GM12878 (cell line): Measurements from ENCODE around the gene PHF21B. TPM values are rescaled to one million over a fixed set of nuclear protein-coding genes. Genes with fewer than 3 reads are reported as not detected.

Experiments
- ATAC-seq: fragments of 200-7000 bp; cut with Tn5 transposase; 3 replicates; pipeline ENCODE4 v1.9.1; 2020; ENCODE audit warnings: mild to moderate bottlenecking, moderate library complexity
- BruUV-seq: library from RNA; stranded (reverse); fragments of 400-500 nt; replicated peaks from 2 replicates; lab custom pipeline; 2021; lab: Mats Ljungman, UMichigan
- CTCF ChIA-PET: fragments of 300-600 bp; sonication (Branson Sonifier 250); formaldehyde crosslinking; extraction: SDS; loops from one replicate; lab custom pipeline; 2021; ENCODE audit warnings: inconsistent platforms; lab: Yijun Ruan, JAX
- POLR2A ChIA-PET: fragments of 350-600 bp; formaldehyde crosslinking; extraction: SDS; loops from one replicate; lab custom pipeline; 2021; ENCODE audit warnings: inconsistent platforms; lab: Charles Lee
- RAD21 ChIA-PET: fragments of 300-600 bp; sonication (Branson Sonifier 250); formaldehyde crosslinking; loops from one replicate; lab custom pipeline; 2023; ENCODE audit warnings: antibody characterized with exemption; ENCODE audit not compliant: unreplicated experiment; lab: Charles Lee
- SMC1A ChIA-PET: fragments of 300-600 bp; sonication (Branson Sonifier 250); formaldehyde crosslinking; loops from one replicate; lab custom pipeline; 2023; ENCODE audit not compliant: unreplicated experiment, uncharacterized antibody; lab: Charles Lee
- DNase-seq: peaks from one replicate; pipeline ENCODE4 v3.0.0-alpha.2; 2011; ENCODE audit warnings: low read depth, low spot score
- FAIRE-seq: peaks from 3 replicates; lab custom pipeline; 2011; peaks lifted over from hg19 to GRCh38; lab: Jason Lieb, UNC
- H2AFZ ChIP-seq: 2 replicates; pipeline ENCODE4 v1.6.0; 2011; ENCODE audit warnings: low read depth, low read length, control low read depth; ENCODE audit not compliant: control insufficient read depth
- H3K27ac ChIP-seq: 2 replicates; pipeline ENCODE4 v1.5.1; 2011; ENCODE audit warnings: control low read depth; ENCODE audit not compliant: control insufficient read depth, insufficient read depth
- H3K27me3 ChIP-seq, 2 experiments: replicated peaks in 1 of 2; 2 replicates each; pipeline versions ENCODE4 v1.6.0 to v1.6.1; 2011; ENCODE audit warnings: low read length in 1 of 2; ENCODE audit not compliant: control insufficient read depth in 2 of 2, insufficient read depth in 2 of 2
- H3K36me3 ChIP-seq, 2 experiments: 2 replicates each; pipeline ENCODE4 v1.5.1; 2011; ENCODE audit warnings: low read length in 1 of 2; ENCODE audit not compliant: control insufficient read depth in 2 of 2, insufficient read depth in 2 of 2
- H3K4me1 ChIP-seq: 2 replicates; pipeline ENCODE4 v1.6.1; 2011; ENCODE audit warnings: mild to moderate bottlenecking, low read length, moderate library complexity, mixed read lengths; ENCODE audit not compliant: control insufficient read depth, insufficient read depth
- H3K4me2 ChIP-seq: 2 replicates; pipeline ENCODE4 v1.6.0; 2011; ENCODE audit warnings: control low read depth; ENCODE audit not compliant: control insufficient read depth, insufficient read depth
- H3K4me3 ChIP-seq: fragments of 200-600 bp; sonication (generic); 2 replicates; pipeline ENCODE4 v1.5.1; 2016
- H3K79me2 ChIP-seq: 2 replicates; pipeline ENCODE4 v1.6.0; 2011; ENCODE audit warnings: low read length; ENCODE audit not compliant: control insufficient read depth, insufficient read depth
- H3K9ac ChIP-seq: 2 replicates; pipeline ENCODE4 v1.8.0; 2011; ENCODE audit warnings: low read length, control low read depth, mixed read lengths; ENCODE audit not compliant: control insufficient read depth, insufficient read depth
- H3K9me3 ChIP-seq: replicated peaks from 3 replicates; pipeline ENCODE4 v1.5.1; 2011; ENCODE audit warnings: mild to moderate bottlenecking, low read length; ENCODE audit not compliant: control insufficient read depth, insufficient read depth
- H4K20me1 ChIP-seq: 2 replicates; pipeline ENCODE4 v1.6.0; 2011; ENCODE audit not compliant: control insufficient read depth, insufficient read depth
- ATF7 ChIP-seq: fragments of 450-650 bp; IDR thresholded peaks from 2 replicates; pipeline ENCODE4 v1.6.1; 2016; ENCODE audit warnings: low read depth, mild to moderate bottlenecking
- CBFB ChIP-seq: IDR thresholded peaks from 2 replicates; pipeline ENCODE4 v1.6.1; 2016; ENCODE audit warnings: antibody characterized with exemption, low read depth
- EED ChIP-seq: sonication (generic); IDR thresholded peaks from 2 replicates; pipeline ENCODE4 v1.6.1; 2016; ENCODE audit warnings: antibody characterized with exemption, low read depth
- LARP7 ChIP-seq: fragments of 450-650 bp; IDR thresholded peaks from 2 replicates; pipeline ENCODE4 v1.6.1; 2017; ENCODE audit warnings: mild to moderate bottlenecking
- MEF2B ChIP-seq: fragments of 450-650 bp; IDR thresholded peaks from 2 replicates; pipeline ENCODE4 v1.6.1; 2018; ENCODE audit warnings: mild to moderate bottlenecking, moderate library complexity; ENCODE audit not compliant: partially characterized antibody, poor library complexity, severe bottlenecking
- NFIC ChIP-seq: IDR thresholded peaks from 2 replicates; pipeline ENCODE4 v1.6.1; 2012; ENCODE audit warnings: low read depth, mild to moderate bottlenecking, inconsistent platforms, low read length, moderate library complexity
- NFYA ChIP-seq: IDR thresholded peaks from 2 replicates; pipeline ENCODE4 v1.6.1; 2011; ENCODE audit warnings: low read depth, mild to moderate bottlenecking, low read length, improper control_type of control experiment, borderline replicate concordance
- PML ChIP-seq: IDR thresholded peaks from 2 replicates; pipeline ENCODE4 v1.6.1; 2012; ENCODE audit warnings: low read length, inconsistent platforms
- POLR2AphosphoS5 ChIP-seq: IDR thresholded peaks from 2 replicates; pipeline ENCODE4 v1.6.1; 2011; ENCODE audit warnings: mild to moderate bottlenecking, low read length, inconsistent platforms
- POU2F2 ChIP-seq: IDR thresholded peaks from 3 replicates; pipeline ENCODE4 v1.6.1; 2011; ENCODE audit warnings: low read depth, mild to moderate bottlenecking, low read length, borderline replicate concordance
- TAF1 ChIP-seq: IDR thresholded peaks from 2 replicates; pipeline ENCODE4 v1.6.1; 2011; ENCODE audit warnings: mild to moderate bottlenecking, low read depth, low read length, borderline replicate concordance
- WGBS: methylation state at CpG from one replicate; pipeline ENCODE4 v1.1.6; 2016; ENCODE audit warnings: low lambda C conversion rate; ENCODE audit not compliant: insufficient replicate concordance, insufficient coverage; ENCODE audit errors: missing lambda C conversion rate; 5-methylcytosine and 5-hydroxymethylcytosine counted together
- in situ Hi-C: fragments of 300-500 bp; cut with MboI; formaldehyde crosslinking; loops from 9 replicates; pipeline ENCODE4 v1.14.3; 2018; ENCODE audit warnings: mixed read lengths
- intact Hi-C: fragments of 100-400 bp; cut with micrococcal nuclease; formaldehyde crosslinking; loops from one replicate; pipeline ENCODE4 v1.14.2; 2022; ENCODE audit not compliant: unreplicated experiment
- polyA plus RNA-seq, 11 experiments: library from polyadenylated mRNA; depleted of rRNA in 4 of 11; unstranded in 6 of 11; stranded (reverse) in 5 of 11; fragments of >200 nt; fragmentation: Nextera tagmentation in 4 of 11; fragmentation: Illumina TruSeq in 1 of 11; extraction: Ambion mirVana in 4 of 11; extraction: Trizol in 1 of 11; gene quantifications; 1 replicate in 1 of 11; 2 replicates in 10 of 11; pipeline versions ENCODE4 v1.2.1 to v1.2.3, GENCODE V29; 2011 to 2016; ENCODE audit warnings: inconsistent platforms in 2 of 11, missing spikeins in 2 of 11, low read depth in 1 of 11
- total RNA-seq, 4 experiments: library from RNA; depleted of rRNA in 3 of 4; stranded (reverse); fragments of >200 nt in 3 of 4; fragmentation: Illumina TruSeq in 1 of 4; extraction: Trizol in 1 of 4; gene quantifications; 2 replicates each; pipeline versions ENCODE4 v1.2.1 to v1.2.3, GENCODE V29; 2013 to 2021
- TF ChIP-seq, protein P1 (sequence below): IDR thresholded peaks from 2 replicates; pipeline ENCODE4 v1.6.1; 2012; ENCODE audit warnings: improper control_type of control experiment, low read depth, low read length; ENCODE audit not compliant: insufficient replicate concordance
- TF ChIP-seq, protein P2 (sequence below): IDR thresholded peaks from 2 replicates; pipeline ENCODE4 v1.6.1; 2012; ENCODE audit warnings: mild to moderate bottlenecking, low read depth, low read length
- TF ChIP-seq, protein P3 (sequence below): fragments of 450-650 bp; IDR thresholded peaks from 2 replicates; pipeline ENCODE4 v1.6.1; 2017; ENCODE audit warnings: mild to moderate bottlenecking, low read depth, inconsistent platforms; ENCODE audit not compliant: poor library complexity, severe bottlenecking

PHF21B gene
- total and polyA plus RNA-seq, 10 of the 15 experiments (the other 5 are each of a cell fraction or from before 2014, with no cell fraction given) = 0.03 to 0.35 TPM; not detected in 8

DNA sequence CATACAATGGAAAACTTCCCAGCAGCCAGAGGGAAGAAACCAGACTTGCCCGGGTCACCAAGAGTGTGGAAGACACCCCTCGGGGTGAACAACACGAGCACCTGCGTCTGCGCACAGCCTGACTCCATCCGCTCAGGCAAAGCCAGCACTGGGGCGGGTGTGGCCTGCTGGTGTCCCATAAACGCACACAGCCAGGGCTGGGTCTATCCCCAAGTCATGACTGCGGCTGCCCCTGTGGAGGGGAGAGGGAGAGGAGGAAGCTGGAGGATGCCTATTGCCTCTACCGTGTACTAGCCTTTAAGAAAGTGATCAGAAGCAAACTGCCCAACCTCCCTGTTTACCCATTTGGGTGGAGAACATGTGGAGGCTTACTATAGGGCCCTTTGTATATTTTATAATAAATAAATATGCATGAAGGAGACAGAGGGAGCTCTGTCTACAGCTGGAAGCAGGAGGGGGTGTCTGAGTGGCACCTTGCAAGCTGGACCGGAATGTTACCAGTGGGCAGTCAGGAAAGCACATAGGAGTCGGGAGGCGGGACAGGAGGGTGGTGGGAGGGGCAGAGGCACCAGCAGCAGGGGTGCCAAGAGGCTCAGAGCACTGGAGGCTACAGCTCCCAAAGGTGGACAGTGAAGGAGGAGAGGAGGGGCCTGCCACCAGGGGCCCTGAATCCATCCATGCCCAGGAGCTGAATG lies 79.6 kb downstream of the PHF21B start:
- POLR2A ChIA-PET = no interaction called here
- H3K27ac ChIP-seq = no peak overlapping the region
- H3K4me1 ChIP-seq = no peaks in the 10 kb centered on the region; the same call in 1 of the 2 replicates
- H3K9me3 ChIP-seq = no peaks in the 10 kb centered on the region
- FAIRE-seq = no peak
- ATAC-seq = no peak
- DNase-seq = no peak
- in situ Hi-C loops = no loop called here
- H2AFZ ChIP-seq = no peak overlapping the region
- no peaks in the 10 kb centered on the region for H3K79me2 ChIP-seq
- intact Hi-C loops = no loop called here
- H4K20me1 ChIP-seq = no peaks in the 10 kb centered on the region
- no peak overlapping the region for H3K4me3 ChIP-seq
- RAD21 ChIA-PET = no interaction called here
- no peak for TF ChIP-seq CBFB
- TF ChIP-seq ATF7 = no peak
- no peak for TF ChIP-seq PML
- no peak for TF ChIP-seq TAF1
- no peak for TF ChIP-seq POU2F2
- TF ChIP-seq, protein P1, sequence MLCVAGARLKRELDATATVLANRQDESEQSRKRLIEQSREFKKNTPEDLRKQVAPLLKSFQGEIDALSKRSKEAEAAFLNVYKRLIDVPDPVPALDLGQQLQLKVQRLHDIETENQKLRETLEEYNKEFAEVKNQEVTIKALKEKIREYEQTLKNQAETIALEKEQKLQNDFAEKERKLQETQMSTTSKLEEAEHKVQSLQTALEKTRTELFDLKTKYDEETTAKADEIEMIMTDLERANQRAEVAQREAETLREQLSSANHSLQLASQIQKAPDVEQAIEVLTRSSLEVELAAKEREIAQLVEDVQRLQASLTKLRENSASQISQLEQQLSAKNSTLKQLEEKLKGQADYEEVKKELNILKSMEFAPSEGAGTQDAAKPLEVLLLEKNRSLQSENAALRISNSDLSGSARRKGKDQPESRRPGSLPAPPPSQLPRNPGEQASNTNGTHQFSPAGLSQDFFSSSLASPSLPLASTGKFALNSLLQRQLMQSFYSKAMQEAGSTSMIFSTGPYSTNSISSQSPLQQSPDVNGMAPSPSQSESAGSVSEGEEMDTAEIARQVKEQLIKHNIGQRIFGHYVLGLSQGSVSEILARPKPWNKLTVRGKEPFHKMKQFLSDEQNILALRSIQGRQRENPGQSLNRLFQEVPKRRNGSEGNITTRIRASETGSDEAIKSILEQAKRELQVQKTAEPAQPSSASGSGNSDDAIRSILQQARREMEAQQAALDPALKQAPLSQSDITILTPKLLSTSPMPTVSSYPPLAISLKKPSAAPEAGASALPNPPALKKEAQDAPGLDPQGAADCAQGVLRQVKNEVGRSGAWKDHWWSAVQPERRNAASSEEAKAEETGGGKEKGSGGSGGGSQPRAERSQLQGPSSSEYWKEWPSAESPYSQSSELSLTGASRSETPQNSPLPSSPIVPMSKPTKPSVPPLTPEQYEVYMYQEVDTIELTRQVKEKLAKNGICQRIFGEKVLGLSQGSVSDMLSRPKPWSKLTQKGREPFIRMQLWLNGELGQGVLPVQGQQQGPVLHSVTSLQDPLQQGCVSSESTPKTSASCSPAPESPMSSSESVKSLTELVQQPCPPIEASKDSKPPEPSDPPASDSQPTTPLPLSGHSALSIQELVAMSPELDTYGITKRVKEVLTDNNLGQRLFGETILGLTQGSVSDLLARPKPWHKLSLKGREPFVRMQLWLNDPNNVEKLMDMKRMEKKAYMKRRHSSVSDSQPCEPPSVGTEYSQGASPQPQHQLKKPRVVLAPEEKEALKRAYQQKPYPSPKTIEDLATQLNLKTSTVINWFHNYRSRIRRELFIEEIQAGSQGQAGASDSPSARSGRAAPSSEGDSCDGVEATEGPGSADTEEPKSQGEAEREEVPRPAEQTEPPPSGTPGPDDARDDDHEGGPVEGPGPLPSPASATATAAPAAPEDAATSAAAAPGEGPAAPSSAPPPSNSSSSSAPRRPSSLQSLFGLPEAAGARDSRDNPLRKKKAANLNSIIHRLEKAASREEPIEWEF = no peak
- TF ChIP-seq LARP7 = no peak
- no peak for TF ChIP-seq NFYA
- TF ChIP-seq MEF2B = no peak
- no peak for TF ChIP-seq EED
- TF ChIP-seq, protein P2, sequence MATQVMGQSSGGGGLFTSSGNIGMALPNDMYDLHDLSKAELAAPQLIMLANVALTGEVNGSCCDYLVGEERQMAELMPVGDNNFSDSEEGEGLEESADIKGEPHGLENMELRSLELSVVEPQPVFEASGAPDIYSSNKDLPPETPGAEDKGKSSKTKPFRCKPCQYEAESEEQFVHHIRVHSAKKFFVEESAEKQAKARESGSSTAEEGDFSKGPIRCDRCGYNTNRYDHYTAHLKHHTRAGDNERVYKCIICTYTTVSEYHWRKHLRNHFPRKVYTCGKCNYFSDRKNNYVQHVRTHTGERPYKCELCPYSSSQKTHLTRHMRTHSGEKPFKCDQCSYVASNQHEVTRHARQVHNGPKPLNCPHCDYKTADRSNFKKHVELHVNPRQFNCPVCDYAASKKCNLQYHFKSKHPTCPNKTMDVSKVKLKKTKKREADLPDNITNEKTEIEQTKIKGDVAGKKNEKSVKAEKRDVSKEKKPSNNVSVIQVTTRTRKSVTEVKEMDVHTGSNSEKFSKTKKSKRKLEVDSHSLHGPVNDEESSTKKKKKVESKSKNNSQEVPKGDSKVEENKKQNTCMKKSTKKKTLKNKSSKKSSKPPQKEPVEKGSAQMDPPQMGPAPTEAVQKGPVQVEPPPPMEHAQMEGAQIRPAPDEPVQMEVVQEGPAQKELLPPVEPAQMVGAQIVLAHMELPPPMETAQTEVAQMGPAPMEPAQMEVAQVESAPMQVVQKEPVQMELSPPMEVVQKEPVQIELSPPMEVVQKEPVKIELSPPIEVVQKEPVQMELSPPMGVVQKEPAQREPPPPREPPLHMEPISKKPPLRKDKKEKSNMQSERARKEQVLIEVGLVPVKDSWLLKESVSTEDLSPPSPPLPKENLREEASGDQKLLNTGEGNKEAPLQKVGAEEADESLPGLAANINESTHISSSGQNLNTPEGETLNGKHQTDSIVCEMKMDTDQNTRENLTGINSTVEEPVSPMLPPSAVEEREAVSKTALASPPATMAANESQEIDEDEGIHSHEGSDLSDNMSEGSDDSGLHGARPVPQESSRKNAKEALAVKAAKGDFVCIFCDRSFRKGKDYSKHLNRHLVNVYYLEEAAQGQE = no peak
- TF ChIP-seq NFIC = no peak
- TF ChIP-seq, protein P3, sequence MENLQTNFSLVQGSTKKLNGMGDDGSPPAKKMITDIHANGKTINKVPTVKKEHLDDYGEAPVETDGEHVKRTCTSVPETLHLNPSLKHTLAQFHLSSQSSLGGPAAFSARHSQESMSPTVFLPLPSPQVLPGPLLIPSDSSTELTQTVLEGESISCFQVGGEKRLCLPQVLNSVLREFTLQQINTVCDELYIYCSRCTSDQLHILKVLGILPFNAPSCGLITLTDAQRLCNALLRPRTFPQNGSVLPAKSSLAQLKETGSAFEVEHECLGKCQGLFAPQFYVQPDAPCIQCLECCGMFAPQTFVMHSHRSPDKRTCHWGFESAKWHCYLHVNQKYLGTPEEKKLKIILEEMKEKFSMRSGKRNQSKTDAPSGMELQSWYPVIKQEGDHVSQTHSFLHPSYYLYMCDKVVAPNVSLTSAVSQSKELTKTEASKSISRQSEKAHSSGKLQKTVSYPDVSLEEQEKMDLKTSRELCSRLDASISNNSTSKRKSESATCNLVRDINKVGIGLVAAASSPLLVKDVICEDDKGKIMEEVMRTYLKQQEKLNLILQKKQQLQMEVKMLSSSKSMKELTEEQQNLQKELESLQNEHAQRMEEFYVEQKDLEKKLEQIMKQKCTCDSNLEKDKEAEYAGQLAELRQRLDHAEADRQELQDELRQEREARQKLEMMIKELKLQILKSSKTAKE = no peak
- TF ChIP-seq POLR2AphosphoS5 = no peak
- H3K27me3 ChIP-seq = peaks cover 0 to 4% of the 10 kb centered on the region in 2 experiments; a peak in 2 of 4 replicates
- 46% methylated on average over 12 of the region's 13 CpGs for whole genome bisulfite sequencing
- SMC1A ChIA-PET = no interaction called here
- no peak overlapping the region for H3K9ac ChIP-seq
- no peaks in the 10 kb centered on the region for H3K36me3 ChIP-seq
- no TSS peak for BruUV-seq
- CTCF ChIA-PET = no interaction called here
- H3K4me2 ChIP-seq = no peak overlapping the region
